ENCODE measurements around the gene KIF1A.
"Not testable (repeated sequence)": the region's sequence is repeated elsewhere in the genome, so short reads cannot be mapped to it uniquely, and the experiment has no call there.

KIF1A gene

DNA sequence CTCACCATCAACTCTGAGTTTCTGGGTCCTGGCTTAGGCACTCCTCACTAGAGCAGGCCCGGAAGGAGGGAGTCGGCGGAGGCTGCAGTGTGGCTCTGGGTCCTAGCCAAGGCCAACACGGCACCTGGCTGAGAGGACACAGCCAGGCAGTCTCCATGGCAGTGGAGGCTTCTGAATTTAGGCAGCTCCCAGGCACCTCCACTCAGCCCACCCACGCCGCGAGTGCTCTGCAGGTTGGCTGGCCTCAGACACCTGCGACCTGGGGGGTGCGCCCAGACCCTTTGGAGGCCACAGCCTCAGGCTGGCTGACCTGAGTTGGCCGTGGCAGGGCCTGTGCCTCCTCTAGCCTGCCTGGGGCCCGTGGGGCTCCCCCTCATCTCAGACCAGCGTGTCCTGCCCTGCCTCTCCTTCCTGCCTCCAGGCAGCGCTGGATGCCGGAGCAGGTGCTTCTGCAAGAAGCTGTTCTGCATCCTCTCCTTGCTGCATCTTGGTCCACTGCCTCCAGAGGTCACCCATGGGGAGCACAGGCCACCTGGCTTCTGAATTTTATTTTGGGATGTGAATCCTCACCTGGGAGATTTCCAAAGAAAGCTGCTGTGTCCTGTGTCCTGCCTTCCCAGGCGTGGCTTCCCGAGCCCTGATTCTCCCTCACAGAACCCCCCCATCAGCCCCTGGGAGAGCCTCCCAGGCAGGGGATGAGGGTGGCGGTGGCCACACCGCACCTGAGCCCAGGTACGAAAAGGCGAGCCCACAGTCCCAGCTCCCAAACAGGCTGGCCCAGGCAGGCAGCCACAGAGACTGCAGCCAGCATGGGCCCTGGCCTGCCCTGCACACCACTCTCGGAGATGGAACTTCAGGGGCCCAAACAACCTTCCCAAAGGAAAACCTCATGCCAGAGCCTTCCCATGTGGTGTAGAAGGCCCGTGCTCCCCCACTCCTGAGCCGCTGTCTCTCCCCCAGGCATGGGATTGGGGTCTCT, 105.0 kb downstream of the KIF1A start:
- DNase-seq = no peak

DNA sequence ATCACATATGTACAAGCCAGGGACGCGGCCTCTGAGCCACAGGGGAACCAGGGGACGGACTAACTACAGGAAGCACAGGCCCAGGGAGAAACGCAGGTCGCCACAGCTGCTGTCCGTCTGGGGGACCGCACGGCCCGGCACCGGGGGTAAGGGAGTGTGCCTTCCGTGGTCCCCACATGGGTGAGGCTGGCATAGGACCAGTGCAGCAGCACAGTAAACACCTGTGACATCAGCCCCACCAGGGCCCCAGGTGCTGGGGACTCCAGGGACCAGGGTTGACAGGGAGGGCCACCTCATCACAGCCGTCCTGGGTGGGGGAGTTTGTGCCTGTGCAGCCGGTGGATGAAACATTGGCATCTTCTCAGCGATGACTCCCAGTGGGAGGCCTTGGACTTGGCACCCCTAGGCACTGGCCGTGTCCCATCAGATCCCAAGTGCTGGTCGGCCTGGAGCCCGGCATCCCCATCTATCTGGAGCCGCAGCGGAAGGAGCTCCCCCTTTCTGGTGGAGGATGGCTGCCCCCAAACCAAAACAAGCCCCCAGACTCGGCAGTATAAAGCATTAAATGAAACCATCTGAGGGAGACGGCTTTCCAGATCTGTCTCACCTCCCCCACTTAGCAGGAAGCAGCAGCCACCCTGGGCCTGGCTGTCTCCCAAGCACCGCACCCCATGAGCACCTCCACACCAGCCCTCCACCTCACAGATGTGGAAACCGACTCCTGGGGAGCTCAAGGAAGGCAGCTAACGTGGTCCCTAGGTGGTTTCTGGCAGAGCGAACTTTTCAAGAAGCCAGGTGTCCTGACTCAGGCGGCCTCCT, 105.9 kb downstream of the KIF1A start:
- no peak for DNase-seq

- DNase-seq = no peak
Measured at GRCh38 chr2:240713071-240713927, 106.7 kb downstream of the KIF1A start.

DNA sequence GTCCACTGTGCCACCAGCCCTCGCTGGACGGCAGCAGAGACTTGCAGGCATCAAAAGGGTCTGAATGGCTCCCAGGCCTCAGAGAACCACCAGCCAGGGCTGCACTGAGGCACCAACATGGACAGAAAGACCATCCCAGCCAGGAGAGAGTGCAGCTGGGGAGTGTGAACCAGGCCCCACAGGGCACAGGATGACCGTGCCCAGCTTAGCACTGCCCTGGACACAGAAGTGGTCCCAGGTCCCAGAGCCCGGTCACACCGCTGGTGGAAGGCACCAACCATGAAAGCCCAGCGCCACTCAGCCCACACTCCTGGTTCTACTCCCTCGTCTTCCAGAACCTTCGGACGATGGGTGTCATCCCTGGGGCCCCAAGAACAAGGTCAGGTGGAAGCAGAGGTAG, 107.9 kb downstream of the KIF1A start:
- DNase-seq = no peak

DNA sequence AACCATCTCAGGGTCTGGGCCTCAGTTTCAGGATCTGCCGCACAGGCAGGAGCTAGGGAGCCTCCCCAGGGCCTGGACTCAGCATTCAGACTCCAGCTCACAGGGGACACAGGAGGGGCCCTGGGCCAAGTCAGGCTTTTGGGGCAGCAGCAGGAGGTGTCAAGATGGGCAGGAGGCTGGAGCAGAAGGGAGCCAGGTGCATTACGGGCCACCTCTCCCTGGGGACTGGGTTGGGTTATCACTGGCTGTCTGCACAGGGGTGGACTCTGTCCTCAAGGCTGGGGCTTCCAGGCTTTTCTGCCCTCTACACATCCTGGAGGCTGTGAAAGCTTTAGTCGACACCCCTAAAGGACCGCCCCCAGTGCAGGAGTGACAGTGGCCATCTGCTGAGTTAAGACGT, 108.3 kb downstream of the KIF1A start:
- no peak for DNase-seq

- no peak for DNase-seq
Measured at GRCh38 chr2:240711296-240711695, 108.7 kb downstream of the KIF1A start.

GRCh38 chr2:240708457-240708856, 111.6 kb downstream of the KIF1A start:
- no peak for DNase-seq

DNA sequence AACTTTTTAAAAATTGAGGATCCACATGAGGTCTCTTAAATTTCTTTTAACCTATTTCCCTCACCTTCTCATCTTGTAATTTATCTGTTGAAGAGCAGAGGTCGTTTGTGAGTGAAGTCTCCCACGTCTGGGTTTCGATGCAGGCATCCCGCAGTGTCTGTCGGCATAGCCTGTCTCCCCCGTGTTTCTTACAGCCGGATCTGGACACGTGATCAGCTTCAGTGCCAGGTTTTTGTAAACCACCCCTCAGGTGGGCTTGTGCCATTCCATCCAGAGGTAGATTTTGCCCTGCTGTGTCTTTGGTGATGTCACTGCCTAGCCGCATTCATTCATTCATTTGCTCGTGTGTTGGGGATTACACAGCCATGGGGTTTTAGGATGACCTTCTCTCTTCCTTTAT, 112.2 kb downstream of the KIF1A start:
- no peak for DNase-seq

DNA sequence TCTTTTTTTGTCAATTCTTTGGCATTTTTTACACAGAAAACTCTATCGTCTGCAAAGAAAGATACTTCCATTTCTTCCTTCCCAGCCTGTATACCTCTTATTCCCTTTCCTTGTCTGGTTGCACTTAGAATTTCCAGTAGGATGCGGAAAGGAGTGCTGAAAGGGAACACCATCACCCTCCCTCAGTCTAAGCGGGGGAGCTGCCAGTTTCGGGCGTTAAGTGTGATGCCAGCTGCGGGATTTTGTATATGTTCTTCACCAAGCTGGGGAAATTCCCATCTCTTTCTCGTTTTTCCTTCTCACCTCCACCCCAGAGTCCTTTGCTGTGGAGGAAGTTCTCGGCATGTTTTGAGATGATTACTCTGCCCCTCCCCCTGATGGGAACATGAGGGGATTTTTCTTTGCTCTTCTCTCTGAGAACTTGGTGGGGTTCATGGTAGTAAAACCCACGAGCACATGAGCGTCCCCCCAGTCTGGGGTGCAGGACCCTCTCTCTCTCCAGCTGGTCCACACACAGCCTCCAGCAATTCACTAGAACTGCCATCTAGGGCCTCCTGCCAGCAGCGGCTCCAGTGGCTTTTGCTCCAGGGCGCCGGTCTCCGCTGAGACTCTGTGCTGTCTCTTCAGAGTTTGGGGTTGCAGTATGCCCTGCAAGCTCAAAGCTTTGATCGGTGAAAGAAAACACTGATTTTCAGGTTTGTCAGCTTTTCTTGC, 112.8 kb downstream of the KIF1A start:
- DNase-seq = no peak

DNA sequence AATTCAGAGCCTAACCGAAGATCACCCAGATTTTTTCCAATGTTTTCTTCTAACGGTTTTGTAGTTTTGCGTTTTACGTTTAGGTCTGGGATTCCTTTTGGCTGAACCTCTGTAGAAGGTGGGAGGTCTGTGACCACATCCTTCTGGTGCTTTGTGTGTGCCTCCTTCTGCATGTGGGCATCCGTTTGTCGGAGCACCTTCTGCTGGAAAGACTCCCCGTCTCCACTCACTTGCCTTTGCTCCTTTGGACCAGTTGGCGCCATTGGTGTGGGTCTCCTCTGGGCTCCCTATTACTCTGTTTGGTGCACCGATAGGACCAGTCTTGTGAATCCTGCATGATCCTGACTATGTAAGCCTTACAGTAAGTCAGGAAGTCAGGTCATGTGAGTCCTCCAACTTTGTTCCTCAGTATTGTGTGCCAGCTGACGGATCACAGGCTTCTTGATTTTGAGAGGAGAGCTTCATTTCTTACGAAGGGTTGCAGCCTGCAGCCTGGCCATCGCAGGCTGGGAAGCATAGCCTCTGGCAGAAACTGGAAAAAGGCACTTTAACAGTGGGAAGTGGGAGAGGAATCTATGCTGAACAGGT, 114.7 kb downstream of the KIF1A start:
- no peak for DNase-seq

- no peak for DNase-seq
Measured at GRCh38 chr2:240704651-240705050, 115.4 kb downstream of the KIF1A start.

- DNase-seq = no peak
Measured at GRCh38 chr2:240703417-240704341, 116.3 kb downstream of the KIF1A start.

GRCh38 chr2:240702640-240703011, 117.4 kb downstream of the KIF1A start:
- no peak for DNase-seq

DNA sequence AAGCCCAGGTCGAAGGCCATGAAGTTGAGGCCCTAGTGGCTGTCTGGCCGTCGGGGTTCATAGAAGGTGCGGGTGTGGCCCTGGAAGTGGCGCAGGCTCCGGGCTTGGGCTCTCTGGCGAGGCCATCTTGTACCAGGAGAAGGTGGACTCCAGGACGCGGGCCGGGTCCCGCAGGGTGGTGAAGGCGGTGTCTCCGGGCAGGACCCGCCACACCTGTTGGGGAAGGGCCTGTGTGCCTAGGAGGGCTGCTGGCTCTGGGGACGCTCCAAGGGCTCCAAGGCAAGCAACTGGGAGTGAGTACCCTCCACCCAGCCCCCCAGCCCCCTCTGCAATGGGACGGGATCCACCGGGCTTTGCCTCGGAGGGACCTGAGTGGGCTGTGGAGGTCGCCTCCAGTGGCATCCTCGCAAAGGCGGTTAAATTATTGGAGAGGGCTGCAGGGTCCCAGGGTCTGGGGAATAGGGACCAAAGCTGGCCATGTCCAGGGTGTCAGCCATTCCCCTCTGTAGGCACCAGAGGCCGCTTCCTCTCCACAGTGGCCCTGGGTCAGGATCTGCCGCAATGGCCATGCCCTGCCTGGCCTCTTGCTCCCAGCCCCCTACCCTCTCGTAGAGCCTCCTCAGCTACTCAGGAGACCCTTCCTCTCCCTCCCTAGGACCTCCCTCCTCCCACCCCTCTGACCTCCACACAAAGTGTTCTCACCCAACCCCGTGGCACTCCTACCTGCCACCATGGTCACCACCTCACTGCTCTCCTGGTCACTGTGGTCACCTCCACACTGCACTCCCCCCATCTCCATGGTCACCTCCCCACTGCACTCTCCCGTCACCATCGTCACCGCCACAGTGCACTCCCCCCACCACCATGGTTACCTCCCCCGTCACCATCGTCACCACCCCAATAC, 118.0 kb downstream of the KIF1A start:
- DNase-seq = no peak

GRCh38 chr2:240701091-240701735, 118.8 kb downstream of the KIF1A start:
- DNase-seq = no peak

- not testable (repeated sequence) for DNase-seq
Measured at GRCh38 chr2:240700616-240701015, 119.4 kb downstream of the KIF1A start.

- not testable (repeated sequence) for DNase-seq
Measured at GRCh38 chr2:240699835-240700234, 120.2 kb downstream of the KIF1A start.

- not testable (repeated sequence) for DNase-seq
Measured at GRCh38 chr2:240698852-240699561, 121.0 kb downstream of the KIF1A start.
